Activated CD4-positive, alpha-beta T cell treated with anti-CD3 and anti-CD28 coated beads, Interleukin-2, amount 50 U/mL, for 48 hours (primary cell): ENCODE results near the gene TLE4.
"Not testable (repeated sequence)": the region's sequence is repeated elsewhere in the genome, so short reads cannot be mapped to it uniquely, and the experiment has no call there.

Source experiments
- DNase-seq, 2 experiments: peaks; one replicate each; pipeline ENCODE4 v3.0.0-alpha.2; 2020

Gene TLE4

DNA sequence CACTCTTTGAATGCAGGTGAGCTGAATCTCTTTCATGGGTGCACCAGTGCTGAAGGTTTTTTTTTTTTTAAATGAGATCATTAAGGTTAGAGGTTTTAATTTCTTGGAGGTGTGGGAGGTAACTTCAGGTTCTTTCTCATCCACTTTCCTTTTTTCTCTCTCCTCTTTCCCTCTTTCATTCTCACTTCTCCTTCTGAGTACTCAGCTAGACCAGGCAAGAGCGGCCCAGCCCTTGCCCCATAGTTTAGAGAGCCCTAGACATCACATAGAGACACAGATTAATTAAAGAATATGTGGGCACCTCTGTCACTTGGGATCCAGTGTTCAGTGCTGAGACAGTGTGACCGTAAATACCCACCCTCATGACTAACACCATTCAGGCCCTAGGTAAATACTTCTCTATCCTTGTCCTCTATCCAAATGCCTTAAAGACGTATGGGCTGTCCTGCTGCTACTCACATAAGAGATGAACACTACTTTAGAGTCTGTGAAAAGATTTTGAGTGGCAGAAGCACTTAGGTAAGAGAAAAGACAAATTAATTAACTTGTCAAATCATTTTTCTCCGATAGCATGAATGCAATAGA is 174.1 kb downstream of the TLE4 start:
- DNase-seq = no peak

DNA sequence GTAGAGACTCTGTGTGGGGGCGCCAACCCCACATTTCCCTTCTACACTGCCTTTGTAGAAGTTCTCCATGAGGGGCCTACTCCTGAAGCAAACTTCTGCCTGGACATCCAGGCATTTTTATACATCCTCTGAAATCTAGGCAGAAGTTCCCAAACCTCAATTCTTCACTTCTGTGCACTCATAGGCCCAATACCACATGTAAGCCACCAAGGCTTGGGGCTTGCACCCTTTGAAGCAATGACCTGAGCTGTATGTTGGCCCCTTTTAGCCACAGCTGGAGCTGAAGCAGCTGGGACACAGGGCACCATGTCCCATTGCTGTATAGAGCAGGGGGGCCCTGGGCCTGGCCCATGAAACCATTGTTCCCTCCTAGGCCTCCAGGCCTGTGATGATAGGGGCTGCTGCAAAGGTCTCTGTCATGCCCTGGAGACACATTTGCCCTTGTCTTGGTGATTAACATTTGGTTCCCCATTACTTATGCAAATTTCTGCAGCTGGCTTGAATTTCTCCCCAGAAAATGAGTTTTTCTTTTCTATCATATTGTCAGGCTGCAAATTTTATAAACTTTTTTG is 180.2 kb downstream of the TLE4 start:
- DNase-seq = not testable (repeated sequence)

DNA sequence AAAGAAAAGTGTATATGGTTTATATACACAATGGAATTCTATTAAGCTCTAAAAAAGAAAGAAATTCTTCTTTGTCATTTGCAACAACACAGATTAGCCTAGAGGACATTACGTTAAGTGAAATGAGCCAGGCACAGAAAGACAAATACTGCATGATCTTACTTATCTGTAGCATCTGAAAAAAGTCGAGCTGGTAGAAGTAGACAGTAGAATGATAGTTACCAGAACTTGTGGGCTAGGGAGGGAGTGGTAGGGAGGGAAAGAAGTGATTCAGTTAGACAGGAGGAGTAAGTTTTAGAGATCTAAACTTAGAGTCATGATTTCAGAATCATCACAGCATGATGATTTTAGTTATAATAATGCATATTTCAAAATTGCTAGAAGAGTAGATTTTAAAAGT is 184.6 kb downstream of the TLE4 start:
- no peak for DNase-seq

DNA sequence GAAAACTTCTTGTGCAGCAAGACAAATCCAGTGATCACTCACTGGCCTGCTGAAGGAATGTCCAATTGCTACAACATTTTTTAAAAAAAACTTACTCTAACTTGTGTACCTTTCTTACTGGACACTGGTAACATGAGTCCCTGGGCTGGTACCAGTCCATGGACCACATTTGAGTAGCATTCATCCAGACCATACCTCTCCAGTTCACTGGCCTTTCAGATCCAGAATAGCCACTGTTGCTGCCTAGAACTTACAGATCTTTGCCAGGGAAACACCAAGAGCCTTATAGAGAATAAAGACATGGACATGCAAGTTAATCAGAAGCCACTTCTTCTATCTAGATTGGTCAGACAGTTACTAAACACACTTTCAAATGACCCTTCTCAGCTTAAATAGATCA is 185.3 kb downstream of the TLE4 start:
- DNase-seq = no peak

DNA sequence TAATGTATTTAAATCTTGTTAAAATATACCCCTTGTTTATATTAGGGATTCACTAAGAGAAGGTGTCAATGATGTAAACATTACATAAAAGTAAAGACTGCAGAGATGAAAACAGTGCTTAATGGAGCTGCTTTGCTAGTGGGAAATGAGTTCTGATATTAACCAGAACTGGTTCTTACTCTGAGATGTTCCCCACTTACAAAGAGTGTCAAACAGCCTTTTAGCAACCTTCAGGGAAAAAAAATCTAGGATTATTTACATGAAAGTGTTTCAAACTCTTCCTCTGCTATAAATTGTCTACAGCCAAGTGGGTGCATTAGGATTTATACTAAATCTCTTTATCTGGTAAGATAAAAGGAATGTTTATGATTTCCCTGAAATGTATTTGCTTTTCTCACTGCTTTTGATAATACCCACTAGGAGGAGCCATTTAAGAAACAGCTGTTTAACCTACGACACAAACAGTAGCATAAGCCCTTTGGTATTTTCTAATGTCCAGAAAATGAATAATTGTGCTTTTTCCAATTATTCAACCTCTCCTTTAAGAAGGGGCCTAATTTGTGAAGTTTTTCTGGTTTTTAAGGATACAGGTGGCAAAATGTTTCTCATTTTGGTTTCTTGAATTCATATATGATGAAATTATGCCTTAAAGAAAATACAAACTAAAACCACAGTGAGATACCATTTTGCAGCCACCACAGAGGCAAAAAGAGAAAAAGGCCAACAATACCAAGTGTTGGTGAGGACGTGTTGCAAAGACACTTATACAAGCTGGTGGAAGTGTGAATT is 186.3 kb downstream of the TLE4 start:
- DNase-seq = no peak

DNA sequence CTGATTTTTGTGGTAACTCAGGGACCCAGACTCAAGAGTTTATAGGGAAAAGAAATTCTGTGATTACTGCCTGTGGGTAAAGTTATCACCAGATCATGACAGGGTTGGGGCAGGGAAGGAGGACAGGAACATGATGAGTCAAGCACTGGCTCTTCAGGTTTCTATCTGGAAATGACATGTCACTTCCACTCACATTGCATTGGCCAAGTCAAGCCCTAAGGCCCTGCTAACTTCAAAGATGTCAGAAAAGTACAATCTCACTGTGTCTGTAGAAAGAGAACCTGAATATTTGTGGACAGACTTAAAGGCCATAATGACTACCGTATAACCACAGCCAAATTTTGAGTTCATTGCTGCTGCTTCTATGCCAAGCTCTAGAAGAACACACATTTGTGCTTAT is 187.7 kb downstream of the TLE4 start:
- DNase-seq = no peak

DNA sequence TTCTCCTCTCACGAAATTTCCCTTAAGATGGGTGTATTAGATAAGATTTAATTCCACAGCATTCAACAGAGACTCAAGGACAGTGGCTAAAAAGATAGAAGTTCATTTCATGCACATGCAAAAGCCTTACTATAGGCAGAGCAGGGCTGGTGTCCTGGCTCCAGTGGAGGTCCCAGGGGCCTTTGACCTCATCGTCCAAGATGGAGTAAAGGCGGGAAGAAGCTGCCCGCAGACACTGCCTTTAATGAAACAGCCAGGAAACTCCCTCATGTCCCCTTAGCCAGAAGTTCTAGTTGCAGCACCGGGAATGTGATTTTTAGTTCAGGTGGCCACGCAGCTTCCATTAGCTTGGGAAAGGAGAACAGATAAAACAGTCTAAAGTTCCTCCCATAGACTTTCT is 190.3 kb downstream of the TLE4 start:
- no peak for DNase-seq

DNA sequence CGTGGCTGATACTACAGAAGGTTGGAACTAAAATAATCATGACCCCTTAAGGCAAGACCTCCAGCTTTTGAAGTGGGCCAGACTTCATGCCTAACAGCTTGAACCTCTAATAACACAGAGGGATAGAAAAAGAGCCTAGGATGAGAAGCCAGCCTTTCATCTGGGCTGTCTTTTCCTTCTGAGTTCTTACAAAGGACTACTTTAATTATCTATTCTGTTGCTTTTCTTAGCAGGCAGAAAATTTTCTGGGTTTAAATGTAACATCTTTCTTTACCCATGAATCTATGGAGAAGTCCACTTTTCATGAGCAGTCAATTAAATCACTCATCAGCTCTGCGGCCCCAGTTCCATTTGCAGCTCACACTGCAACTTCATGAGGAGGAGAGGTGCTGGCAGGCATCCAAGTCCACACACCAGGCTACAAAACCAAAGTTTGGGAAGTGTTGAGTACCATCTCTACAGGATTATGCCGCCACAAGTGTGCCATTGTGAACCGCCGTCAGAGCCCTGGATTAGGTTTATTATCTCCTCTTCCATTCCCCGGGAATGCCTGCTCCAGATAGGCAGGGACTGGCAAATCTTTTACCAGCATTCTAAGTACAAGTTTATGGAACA is 192.0 kb downstream of the TLE4 start:
- DNase-seq = no peak

DNA sequence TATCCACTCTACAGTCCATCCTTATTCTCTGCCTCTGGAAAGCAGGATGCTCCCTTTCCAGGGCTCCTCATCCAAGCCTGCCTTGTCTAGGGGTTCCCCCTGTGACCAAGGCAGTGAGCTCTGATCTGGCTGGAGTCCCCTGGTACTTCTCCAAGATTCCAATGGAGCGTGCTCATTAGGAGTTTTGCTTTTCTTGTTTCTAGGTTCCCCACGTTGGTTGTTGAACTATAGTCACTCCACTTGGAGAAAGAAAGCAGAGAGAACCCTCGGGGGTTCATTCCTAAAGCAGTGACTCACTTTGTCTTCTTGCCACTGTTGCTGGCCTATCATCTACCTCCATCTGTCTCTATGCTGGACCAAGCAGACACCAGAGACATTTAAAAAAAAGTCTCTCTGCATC is 192.6 kb downstream of the TLE4 start:
- no peak for DNase-seq

DNA sequence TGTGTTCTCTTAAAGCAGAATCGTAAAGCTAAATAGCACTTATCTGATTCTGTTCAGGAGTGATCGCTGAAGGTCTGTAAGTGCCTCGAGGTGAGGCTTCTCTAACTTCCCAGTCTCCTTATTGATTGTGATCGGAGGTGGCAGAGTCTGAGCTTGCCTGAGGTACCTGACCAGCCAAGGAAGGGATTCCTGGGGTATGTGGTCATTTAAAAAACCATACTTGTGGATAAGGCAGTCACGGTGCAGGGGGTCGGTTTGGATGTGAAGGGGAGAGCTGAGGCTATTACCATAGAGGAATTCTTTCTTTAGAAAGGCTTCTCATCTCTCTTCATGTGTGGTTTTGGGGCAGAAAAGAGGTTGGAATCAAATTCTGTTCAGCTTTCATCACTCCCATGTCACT is 193.7 kb downstream of the TLE4 start:
- DNase-seq = no peak

DNA sequence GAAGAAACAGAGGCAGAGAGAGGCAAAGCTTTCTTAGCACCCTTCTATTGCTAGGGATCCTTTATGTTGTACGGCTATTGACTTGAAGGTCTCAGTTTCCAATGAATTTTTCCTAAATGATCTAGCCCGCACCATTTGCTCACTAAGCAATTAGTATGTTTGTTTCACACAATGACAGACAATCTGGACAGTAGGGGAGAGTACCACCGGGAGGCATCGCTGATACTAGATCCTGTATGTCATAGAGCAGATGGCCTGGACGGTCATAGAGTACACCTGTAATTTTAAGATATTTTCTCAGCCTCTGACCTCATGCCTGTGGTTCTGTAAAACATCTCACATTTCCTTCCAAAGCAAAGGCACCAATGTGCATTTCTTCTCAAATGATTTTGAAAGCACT is 194.3 kb downstream of the TLE4 start:
- no peak for DNase-seq

DNA sequence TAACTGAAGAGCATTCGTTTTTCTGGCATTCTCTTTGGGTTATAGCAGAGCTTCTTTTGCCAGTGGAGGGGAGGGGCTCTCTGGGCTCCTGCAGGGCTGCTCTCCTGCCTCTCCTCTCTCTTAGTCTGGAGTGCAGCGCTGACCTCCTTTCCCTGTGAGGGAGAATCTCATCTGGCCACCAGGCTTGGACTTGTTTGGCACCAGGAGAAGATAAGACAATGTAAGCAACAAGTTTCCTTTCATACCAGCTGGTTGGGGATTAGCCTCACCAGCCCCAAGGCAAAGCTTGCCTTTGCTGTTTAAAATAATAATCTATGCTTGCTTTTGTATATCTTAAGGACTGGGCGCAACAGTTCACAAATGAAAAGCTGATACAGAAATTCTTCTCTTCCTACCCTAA is 196.4 kb downstream of the TLE4 start:
- no peak for DNase-seq

DNA sequence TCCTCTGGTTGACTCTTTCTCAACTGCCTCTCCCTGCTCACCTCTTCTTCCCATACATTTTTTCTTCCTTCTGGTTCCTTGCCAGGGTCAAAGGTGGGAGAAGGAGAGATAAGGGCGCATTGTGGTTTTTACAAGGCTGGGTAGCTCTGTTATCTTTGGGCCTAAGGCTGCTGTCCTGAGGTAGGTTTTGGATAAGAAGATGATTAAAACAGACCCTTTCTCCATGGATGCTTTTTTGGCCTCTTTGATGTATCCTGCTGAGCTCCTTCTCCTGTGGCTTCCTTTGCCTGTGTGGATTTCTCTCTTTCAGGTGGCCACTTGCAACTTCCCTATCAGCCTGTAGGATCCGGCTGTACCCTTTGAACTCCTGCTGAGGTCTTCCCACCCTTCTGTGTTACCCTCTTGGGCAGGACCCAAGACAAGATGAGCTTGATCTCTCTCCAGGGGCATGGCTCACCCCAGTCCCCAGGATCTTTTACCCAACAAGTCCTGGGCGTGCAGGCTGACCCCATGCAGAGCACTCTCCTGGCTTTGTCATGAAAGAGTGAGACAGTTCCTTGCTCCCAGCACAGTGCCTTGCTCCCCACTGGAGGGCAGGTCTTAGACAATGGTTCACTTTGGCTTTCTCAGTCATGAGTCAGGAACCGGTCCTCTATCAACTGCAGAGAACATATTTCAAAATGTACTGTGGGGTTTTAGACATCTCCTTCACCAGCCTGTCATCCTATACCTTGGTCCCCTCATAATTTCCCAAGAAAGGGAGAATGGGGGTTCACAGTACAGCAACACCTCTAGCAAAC is 197.9 kb downstream of the TLE4 start:
- DNase-seq = no peak

DNA sequence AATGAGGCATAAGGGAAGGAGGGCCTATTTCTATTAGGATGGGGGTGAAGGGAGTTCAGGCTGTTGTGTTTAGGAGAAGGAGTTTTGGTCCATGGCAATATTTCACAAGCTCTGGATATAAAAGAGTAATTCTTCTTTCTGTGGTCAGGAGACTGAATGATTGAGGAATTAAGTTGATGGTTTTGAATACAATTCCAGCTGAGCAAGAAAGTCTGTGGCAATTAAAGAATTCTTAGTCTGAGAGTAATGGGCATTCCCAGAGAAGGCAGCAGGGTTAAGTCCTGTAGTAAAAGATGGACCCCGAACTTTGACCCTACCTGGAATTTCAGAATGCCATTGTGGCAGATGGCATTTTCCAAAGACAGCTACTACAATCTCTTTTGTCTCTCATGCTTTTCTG is 202.6 kb downstream of the TLE4 start:
- DNase-seq = no peak
